Neuron (in vitro differentiated cells): ENCODE measurements around the gene AFF3.
"Not testable (repeated sequence)": the region's sequence is repeated elsewhere in the genome, so short reads cannot be mapped to it uniquely, and the experiment has no call there.

Source experiments
- H2AFZ ChIP-seq: one replicate; pipeline ENCODE4 v1.6.1; 2013; ENCODE audit warnings: low read depth, mild to moderate bottlenecking, inconsistent platforms, low read length, moderate library complexity
- H3K27me3 ChIP-seq: one replicate; pipeline ENCODE4 v1.6.1; 2013; ENCODE audit warnings: low read length; ENCODE audit not compliant: insufficient read depth
- H3K36me3 ChIP-seq: one replicate; pipeline ENCODE4 v1.6.1; 2013; ENCODE audit warnings: low read length; ENCODE audit not compliant: insufficient read depth
- H3K4me1 ChIP-seq: one replicate; pipeline ENCODE4 v1.6.1; 2013; ENCODE audit warnings: low read length; ENCODE audit not compliant: insufficient read depth
- H3K4me3 ChIP-seq: 2 replicates; pipeline ENCODE4 v1.5.1; 2013; ENCODE audit warnings: mild to moderate bottlenecking, low read length, moderate library complexity
- H3K9me3 ChIP-seq: one replicate; pipeline ENCODE4 v1.6.1; 2013; ENCODE audit warnings: low read length

The AFF3 gene

GRCh38 chr2:99944019-99944418, 198.4 kb downstream of the AFF3 start:
- H3K36me3 ChIP-seq = no peaks in the 10 kb centered on the region
- peaks cover 1% of the 10 kb centered on the region for H3K9me3 ChIP-seq
- no peak overlapping the region for H3K4me3 ChIP-seq
- H2AFZ ChIP-seq = no peak overlapping the region
- H3K4me1 ChIP-seq = no peaks in the 10 kb centered on the region
- no peaks in the 10 kb centered on the region for H3K27me3 ChIP-seq

GRCh38 chr2:99942561-99943347, 199.6 kb downstream of the AFF3 start:
- no peaks in the 10 kb centered on the region for H3K4me1 ChIP-seq
- H3K9me3 ChIP-seq = peaks cover 1% of the 10 kb centered on the region
- no peaks in the 10 kb centered on the region for H3K36me3 ChIP-seq
- H2AFZ ChIP-seq = no peak overlapping the region
- no peaks in the 10 kb centered on the region for H3K27me3 ChIP-seq
- no peak overlapping the region for H3K4me3 ChIP-seq

- Histone ChIP-seq H3K4me3 (no peak overlapping the region), H2AFZ (no peak overlapping the region), H3K9me3 (peaks cover 1% of the 10 kb centered on the region), H3K36me3 (no peaks in the 10 kb centered on the region), H3K27me3 (no peaks in the 10 kb centered on the region), H3K4me1 (no peaks in the 10 kb centered on the region)
Observed at GRCh38 chr2:99940963-99941362, 201.4 kb downstream of the AFF3 start.

GRCh38 chr2:99939135-99939534, 203.3 kb downstream of the AFF3 start:
- no peaks in the 10 kb centered on the region for H3K27me3 ChIP-seq
- H3K4me3 ChIP-seq = no peak overlapping the region
- H3K36me3 ChIP-seq = no peaks in the 10 kb centered on the region
- no peaks in the 10 kb centered on the region for H3K4me1 ChIP-seq
- H3K9me3 ChIP-seq = peaks cover 1% of the 10 kb centered on the region
- no peak overlapping the region for H2AFZ ChIP-seq

GRCh38 chr2:99938250-99938649, 204.1 kb downstream of the AFF3 start:
- Histone ChIP-seq H3K27me3 (no peaks in the 10 kb centered on the region), H3K9me3 (peaks cover 1% of the 10 kb centered on the region), H3K4me1 (no peaks in the 10 kb centered on the region), H2AFZ (no peak overlapping the region), H3K36me3 (no peaks in the 10 kb centered on the region), H3K4me3 (no peak overlapping the region)

- no peaks in the 10 kb centered on the region for H3K27me3 ChIP-seq
- no peaks in the 10 kb centered on the region for H3K36me3 ChIP-seq
- no peak overlapping the region for H3K4me3 ChIP-seq
- H3K4me1 ChIP-seq = no peaks in the 10 kb centered on the region
- H2AFZ ChIP-seq = no peak overlapping the region
- H3K9me3 ChIP-seq = no peaks in the 10 kb centered on the region
Observed at GRCh38 chr2:99936065-99936464, 206.3 kb downstream of the AFF3 start.

- H3K36me3 ChIP-seq = no peaks in the 10 kb centered on the region
- H3K9me3 ChIP-seq = no peaks in the 10 kb centered on the region
- no peak overlapping the region for H2AFZ ChIP-seq
- H3K4me3 ChIP-seq = no peak overlapping the region
- no peaks in the 10 kb centered on the region for H3K4me1 ChIP-seq
- no peaks in the 10 kb centered on the region for H3K27me3 ChIP-seq
Observed at GRCh38 chr2:99935662-99936061, 206.7 kb downstream of the AFF3 start.

GRCh38 chr2:99933894-99934650, 208.3 kb downstream of the AFF3 start:
- Histone ChIP-seq H3K27me3 (no peaks in the 10 kb centered on the region), H3K9me3 (no peaks in the 10 kb centered on the region), H3K4me3 (no peak overlapping the region), H3K4me1 (no peaks in the 10 kb centered on the region), H3K36me3 (no peaks in the 10 kb centered on the region), H2AFZ (no peak overlapping the region)

GRCh38 chr2:99933491-99933890, 208.9 kb downstream of the AFF3 start:
- H2AFZ ChIP-seq, H3K4me1 ChIP-seq, H3K27me3 ChIP-seq, H3K4me3 ChIP-seq, H3K36me3 ChIP-seq, H3K9me3 ChIP-seq: not testable (repeated sequence)

GRCh38 chr2:99928470-99929053, 213.8 kb downstream of the AFF3 start:
- H3K4me1 ChIP-seq = no peaks in the 10 kb centered on the region
- H3K4me3 ChIP-seq = no peak overlapping the region
- H3K27me3 ChIP-seq = no peaks in the 10 kb centered on the region
- no peaks in the 10 kb centered on the region for H3K36me3 ChIP-seq
- H3K9me3 ChIP-seq = no peaks in the 10 kb centered on the region
- H2AFZ ChIP-seq = no peak overlapping the region

GRCh38 chr2:99927690-99928207, 214.6 kb downstream of the AFF3 start:
- H3K9me3 ChIP-seq, H3K4me1 ChIP-seq, H3K36me3 ChIP-seq, H2AFZ ChIP-seq, H3K27me3 ChIP-seq, H3K4me3 ChIP-seq: not testable (repeated sequence)

GRCh38 chr2:99926986-99927385, 215.4 kb downstream of the AFF3 start:
- Histone ChIP-seq H3K4me3 (no peak overlapping the region), H3K27me3 (no peaks in the 10 kb centered on the region), H3K36me3 (no peaks in the 10 kb centered on the region), H2AFZ (no peak overlapping the region), H3K9me3 (no peaks in the 10 kb centered on the region), H3K4me1 (no peaks in the 10 kb centered on the region)

GRCh38 chr2:99925960-99926359, 216.4 kb downstream of the AFF3 start:
- H2AFZ ChIP-seq = no peak overlapping the region
- H3K27me3 ChIP-seq = no peaks in the 10 kb centered on the region
- H3K4me3 ChIP-seq = no peak overlapping the region
- H3K9me3 ChIP-seq = no peaks in the 10 kb centered on the region
- H3K36me3 ChIP-seq = no peaks in the 10 kb centered on the region
- H3K4me1 ChIP-seq = no peaks in the 10 kb centered on the region
